SKM-1 (cell line): ENCODE results near the gene DHX15.
"Not testable (repeated sequence)": the region's sequence is repeated elsewhere in the genome, so short reads cannot be mapped to it uniquely, and the experiment has no call there.

Experiments used
- DNase-seq: peaks from one replicate; lab custom pipeline; 2025; ENCODE audit not compliant: unreplicated experiment; lab: John Stamatoyannopoulos, UW

The DHX15 gene

DNA sequence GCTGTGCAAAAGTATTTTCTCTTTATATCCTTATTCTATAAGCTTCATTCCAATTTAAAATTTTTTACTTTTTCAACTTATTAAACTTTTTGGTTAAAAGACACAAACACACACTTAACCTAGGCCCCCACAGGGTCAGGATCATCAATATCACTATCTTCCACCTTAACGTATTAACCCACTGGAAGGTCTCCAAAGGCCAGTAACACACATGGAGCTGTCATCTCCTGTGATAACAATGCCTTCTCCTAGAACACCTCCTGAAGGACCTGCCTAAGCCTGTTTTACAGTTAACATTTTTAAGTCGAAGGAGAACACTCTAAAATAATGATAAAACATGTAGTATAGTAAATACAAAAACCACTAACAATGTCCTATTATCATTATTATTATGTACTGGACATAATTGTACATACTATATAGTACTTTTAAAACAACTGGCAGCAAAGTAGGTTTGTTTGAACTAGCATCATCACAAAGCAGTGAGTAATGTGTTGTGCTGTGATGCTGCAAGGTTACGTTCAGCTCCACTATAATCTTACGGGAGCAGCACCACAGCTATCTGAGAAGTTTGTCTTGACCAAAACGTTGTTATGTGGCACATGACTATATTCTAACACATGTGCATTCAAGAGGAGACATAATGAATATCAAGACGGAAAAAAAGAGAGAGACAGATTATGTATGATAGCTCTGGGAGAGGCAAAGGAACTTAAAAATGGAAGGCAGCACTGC lies 33.7 kb downstream of the DHX15 start:
- DNase-seq: no peak

DNA sequence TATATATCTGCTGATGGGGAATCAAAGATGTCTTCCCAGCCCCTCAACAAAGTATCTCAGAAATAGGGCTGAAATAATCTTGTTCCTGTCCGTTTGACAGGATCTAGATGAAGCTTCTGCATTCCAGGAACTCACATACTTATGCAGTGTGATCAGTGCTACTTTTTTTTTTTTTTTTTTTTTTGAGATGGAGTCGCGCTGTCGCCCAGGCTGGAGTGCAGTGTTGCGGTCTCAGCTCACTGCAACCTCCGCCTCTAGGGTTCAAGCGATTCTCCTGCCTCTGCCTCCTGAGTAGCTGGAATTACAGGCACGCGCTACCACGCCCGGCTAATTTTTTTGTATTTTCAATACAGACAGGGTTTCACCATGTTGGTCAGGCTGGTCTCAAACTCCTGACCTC lies 36.4 kb downstream of the DHX15 start:
- DNase-seq: no peak

DNA sequence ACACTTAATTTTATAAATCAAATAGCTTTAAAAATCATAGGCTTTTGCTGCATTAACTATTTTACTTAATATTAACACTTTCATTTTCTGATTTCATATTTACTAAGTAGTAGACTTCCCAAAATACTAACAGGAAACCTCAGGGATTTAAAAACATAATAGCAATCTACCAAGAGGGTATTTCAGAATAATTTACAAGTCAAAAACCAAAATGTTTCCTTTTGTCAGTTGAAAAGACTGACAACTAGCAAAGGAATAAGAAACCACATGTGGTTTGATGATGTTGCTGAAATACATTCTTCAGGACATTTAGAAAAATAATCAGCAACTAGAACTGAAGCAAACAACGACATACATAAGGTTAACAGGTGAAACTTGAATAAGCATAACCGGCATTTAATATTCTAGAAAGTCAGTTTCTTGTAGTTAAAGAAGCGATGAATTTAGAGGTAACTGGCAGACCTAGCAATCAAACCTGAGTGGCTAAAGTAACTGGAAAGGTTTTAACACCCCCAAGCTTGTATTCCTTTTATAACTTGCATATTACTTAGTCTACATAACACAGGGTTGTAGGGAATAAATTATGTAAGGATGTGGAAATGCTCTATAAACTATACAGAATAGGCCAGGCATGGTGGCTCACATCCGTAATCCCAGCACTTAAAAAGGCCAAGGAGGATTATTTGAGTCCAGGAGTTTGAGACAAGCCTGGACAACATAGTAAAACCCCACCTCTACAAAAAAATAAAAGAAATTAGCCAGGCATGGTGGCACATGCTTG lies 40.0 kb downstream of the DHX15 start:
- no peak for DNase-seq

DNA sequence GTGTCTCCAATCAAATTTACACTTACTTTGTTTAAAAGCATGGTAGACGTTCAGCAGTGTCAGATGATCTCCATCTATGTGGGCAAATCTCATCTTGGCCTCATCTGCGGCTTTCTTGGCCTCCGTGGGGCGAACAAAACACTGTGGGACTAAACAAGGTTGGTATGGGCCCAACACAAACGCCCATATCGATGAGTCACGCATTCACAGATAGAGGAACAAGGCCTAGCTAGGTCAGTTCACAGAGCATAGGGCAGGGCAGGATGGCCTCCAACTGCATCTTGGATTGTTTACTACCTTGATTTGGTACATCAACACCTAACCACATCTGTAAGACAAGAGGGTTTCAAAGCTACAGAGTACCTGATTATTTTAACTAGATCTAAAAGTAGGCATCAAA lies 47.3 kb downstream of the DHX15 start:
- DNase-seq: no peak

DNA sequence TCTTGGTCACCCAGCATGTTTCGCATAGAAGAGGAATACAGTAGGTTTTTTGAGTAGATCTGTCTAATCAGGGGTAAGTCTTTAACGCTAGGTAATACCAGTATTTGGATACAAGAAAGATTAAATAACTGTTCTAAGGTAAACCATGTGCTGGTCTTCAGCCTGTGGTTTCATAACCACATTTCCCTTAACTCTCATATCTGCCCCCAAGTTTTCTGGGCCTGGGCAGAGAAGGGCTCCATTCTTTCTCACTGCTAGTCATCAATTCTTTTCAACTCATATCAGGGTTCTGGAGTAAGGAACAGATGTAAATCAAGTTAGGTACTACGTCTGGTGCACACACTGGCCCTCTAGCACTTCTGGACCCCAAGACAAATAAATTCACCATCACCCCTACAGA lies 49.0 kb downstream of the DHX15 start:
- no peak for DNase-seq

DNA sequence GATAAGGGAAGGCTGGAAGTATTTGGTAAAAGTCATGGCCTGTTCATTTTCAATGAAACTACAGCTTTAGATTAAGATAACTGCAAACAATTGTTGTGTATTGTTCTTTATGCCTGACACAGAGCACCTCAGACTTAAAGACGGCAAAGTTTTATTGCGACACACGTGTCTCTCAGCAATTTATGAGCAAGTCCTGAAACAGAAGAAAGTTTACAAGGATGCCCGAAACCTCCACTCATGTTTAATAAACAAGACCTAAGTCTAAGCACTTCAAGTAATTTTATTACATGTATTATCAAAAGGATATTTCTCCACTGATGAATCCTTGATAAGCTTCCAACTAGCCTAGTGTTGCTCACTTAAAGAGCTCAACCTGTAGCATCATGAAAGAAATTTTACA lies 51.0 kb downstream of the DHX15 start:
- DNase-seq: no peak

DNA sequence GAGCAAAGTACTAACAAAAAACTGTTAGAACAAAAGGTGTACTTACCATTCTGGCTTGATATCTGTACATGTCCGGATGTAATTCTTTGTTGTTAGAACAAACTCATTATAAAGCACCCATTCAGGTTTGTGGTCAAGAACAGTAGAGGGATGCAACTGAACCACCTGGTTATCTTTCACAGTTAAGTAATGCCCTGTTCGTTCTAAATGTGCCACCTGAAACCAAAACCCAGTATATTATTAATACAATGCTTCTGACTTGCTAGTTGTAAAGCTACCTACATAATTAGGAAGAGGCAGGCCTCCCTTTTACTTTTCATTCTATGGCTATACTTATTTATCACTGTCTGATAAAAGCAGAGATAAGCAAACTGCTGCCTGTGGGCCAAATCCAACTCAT lies 54.8 kb downstream of the DHX15 start:
- DNase-seq: no peak

DNA sequence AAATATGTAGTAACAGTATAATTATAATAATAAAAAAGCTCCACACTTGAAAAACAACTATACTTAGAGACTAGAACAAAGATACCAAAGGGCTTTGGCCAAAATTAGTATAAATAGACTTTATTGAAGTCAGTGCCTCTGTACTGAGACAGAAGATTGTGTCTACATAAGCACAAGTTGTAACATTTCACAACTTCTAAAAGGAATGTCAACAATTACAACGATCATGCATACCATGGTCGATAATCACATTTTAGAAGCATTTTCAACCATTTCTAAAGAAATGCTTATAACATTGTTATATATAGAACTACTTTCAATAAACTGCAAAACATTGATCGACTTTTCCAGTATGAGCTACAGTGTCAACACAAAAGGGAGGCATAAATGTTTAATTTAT lies 57.0 kb downstream of the DHX15 start:
- no peak for DNase-seq

DNA sequence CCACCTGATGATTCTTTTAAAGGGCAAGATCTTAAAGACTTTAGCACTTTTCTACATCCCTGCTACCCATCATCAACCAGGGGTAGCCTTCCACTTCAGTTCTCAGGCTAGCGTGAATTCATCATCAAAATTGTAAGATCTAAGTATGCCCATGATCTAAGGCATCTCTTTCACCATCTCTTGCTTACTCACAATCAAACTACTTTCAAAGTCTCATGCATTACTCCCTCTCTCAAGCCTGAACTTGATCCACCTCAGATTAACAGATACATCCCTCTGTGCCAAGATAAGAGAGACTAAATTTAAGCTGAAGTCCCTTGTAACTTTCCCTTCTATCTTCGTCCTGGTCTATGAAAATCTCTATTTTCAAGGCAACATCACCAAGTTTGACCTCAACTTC lies 62.8 kb downstream of the DHX15 start:
- no peak for DNase-seq

DNA sequence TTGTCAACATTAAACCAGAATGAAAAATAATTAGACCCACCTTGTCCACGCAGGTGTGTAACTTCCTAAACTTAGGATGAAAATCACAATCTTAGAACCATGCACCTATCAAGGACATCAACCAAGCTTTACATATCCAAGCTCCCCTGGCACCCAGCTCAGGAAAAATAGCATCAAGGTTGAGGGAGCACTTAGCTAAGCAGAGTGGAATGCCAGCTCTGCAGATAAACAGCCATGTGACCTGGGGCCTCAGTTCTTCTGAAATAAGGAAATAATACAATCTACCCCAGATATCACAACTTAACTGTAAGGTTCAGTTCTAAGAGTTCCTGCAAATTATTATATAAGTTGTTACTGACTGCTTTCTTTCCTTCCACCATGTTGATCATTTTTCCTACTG lies 64.7 kb downstream of the DHX15 start:
- DNase-seq: no peak

DNA sequence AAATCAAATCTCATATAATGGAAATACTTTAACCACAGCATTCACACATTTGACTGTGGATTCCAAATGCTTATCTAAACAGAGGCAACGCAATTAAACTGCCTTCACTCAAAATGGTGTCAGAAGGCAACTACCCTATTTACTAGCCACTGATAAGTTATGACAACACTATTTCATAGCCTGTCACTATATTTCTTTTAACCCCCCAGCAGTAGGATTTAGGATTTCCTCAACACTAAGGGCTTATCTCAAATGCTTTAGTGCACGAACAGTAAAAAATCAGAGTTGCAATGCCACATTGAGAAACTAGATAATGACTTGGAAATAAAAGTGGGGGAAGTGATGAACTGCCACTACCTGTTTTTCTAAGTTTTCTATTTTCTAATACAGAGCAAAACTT lies 66.7 kb downstream of the DHX15 start:
- no peak for DNase-seq

DNA sequence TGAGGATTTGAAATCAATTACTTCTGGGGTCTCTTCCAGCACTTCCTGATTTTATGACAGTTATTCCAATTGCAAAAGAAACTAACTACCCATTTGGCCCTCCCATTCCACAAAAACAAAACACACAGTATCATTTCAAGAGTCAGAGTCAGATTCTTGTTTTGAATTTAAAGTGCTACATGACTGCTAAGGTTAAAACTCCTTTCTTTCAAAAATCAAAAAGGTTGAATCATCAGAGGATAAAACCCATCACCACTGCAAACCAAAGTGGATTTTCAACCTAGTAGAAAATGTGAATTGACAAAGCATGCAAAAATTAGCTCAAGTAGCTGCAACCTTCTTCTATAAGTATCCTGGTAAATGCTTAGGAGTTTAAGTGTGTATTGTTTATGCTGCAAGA lies 67.4 kb downstream of the DHX15 start:
- DNase-seq: no peak

DNA sequence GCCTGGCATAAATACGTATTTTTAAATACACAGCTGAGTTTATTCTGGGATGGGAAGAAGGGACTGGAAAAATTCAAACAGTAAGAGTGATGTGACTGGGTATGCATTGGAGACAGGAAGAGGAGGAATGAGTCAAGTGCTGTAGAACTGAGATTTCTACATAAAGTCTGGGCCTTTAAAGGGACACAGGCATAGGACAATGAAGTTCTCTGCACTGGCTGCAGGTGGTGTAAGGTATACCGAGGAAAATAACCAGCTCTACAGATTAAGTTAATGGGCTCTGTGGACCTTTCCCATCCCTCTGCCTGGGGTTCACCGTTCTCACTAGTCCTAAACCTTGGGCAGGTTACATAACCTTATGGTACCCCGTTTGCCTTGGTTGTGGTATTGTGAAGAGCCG lies 68.7 kb downstream of the DHX15 start:
- no peak for DNase-seq

DNA sequence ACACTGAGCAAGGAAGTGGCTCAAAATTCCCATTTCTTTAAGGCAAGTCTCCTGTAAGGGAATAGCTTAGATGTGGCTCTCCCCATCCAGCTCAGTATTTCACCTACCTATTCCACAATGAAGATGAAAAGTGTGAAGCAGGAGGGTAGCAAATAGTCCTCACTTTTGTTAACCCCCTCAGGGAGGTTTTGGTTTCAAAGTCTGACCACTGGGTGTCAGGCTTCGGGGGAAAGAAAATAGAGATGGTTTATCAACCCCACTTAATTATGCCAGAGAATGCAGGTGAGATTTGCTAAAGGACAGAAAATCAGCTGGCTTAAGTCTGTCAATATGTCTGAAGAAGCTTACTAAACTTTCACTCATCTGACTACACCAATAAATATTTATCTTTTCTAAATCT lies 69.5 kb downstream of the DHX15 start:
- no peak for DNase-seq

DNA sequence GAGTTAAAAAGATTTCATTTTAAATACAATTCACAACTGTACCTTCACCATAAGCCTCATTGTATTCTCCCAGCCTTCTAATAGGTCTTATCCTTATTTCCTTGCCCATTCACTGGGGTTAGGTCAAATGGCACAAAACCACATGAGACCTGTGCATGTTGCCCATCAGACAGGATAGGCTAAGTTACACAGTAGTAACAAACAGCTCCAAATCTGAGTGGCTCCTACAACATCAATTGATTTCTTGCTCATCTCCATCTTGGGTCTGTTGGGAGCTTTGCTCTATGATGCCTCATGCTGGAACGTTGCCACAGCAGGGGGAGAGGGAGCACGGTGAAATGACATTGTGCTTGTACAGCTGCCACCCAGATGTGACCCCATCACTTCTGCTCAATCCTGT lies 70.6 kb downstream of the DHX15 start:
- DNase-seq: no peak

DNA sequence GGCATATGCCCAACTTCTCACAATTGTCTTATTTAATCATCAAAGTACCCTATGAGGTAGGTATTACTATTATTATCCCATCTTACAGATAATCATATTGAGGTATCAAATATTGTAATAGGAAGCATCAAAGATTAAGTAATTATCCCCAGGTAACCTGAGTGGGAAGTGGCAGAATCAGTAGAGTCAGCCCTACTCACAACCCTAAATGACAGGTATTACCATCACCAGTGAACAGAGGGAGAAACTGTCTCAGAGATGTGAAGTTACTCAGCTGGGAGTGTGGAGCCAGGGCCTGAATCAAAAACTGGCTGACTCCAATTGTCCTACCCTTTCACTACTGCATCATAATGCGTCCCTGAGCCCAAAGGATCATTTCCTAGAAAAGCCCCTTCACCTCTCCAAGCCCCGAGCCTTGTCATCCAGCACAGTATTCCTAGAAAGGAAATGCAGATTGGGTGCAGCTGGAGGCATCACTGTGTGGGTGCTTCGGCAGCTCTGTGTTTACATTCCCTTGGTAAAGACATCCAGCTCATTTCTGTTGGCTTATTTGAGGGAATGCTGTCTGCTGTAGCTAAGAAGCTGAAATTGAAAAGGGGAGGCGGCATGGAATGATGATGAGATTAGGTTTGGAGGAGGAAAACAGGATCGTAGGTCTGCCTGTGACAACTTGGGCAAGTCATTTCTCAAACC lies 72.8 kb downstream of the DHX15 start:
- DNase-seq: no peak

DNA sequence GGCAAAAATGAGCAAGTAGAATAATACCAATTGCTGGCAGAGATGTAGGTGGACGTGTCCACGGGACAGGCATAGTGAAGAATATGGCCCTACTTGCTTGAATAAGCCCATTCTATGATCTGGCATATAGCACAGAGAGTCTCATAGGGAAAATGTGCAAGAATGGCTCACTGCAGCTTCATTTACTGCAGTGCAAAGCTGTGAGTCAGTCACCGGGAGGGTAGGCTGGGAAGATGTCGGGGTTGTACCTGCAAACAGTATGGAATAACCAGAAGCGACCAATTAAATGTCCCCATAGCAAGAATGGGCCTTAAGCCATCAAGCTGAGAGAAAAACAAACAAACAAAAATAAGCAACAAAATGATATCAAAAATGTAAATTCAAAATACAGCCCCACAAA lies 74.3 kb downstream of the DHX15 start:
- DNase-seq: no peak

DNA sequence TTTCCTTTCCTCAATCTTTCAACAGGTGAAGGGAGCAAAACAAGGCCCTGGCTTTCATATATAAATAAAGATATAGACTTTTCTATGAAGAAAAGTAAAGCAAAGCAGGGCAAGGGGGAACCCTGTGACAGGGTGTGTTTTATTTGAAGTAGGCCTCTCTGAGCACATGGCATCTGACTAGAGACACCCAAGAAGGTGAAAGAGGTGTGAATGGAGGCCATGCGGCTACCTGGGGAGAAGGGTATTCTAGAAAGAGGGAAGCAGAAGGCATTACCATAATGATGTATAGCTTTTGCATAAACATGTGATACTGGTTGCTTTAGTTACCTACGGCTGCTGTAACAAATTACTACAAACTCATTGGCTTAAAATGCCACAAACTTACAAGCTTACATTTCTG lies 75.8 kb downstream of the DHX15 start:
- DNase-seq: no peak

DNA sequence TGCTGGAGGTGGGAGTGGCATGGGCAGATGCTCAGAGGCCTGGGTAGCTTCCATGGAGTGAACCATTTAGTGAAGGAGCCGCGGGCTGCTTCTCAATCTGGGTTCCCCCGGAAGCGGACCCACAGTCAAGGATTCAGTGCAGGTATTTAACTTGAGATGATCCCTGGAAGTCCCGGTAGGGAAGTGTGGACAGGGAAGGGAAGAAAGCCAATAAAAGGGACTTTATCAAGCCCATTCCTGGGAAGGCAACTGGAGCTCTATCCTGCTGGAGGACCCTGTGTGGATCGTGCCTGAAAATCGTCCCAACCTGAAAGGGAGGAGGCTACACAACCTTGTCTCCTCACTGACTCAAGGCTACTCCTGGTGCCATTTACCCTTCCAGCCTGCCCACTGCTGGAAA lies 76.9 kb downstream of the DHX15 start:
- no peak for DNase-seq

DNA sequence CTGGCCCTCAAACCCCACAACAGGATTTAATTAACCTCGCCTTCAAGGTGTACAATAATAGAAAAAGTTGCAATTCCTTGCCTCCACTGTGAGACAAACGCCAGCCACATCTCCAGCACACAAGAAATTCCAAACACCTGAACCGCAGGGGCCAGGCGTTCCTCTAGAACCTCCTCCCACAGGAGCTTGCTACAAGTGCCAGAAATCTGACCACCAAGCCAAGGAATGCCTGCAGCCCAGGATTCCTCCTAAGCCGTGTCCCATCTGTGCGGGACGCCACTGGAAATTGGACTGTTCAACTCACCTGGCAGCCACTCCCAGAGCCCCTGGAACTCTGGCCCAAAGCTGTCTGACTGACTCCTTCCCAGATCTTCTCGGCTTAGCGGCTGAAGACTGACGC lies 81.3 kb downstream of the DHX15 start:
- DNase-seq: not testable (repeated sequence)

DNA sequence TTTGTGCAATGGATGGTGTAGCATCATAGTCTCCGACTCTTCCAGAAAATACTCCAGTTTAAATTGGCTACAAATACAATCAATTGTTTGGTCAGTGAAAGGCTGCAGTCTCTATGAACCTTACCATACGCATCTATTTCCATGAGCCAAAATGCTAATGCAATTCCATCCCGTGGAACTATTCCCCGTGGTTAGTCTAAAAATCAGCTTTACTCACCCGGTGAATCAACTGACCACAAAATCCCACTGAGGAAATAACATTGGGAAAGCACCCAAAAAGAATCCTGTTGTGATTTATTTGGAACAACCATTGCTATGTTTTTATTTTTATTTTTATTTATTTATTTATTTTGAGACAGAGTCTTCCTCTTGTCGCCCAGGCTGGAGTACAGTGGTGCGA lies 87.1 kb downstream of the DHX15 start:
- no peak for DNase-seq

DNA sequence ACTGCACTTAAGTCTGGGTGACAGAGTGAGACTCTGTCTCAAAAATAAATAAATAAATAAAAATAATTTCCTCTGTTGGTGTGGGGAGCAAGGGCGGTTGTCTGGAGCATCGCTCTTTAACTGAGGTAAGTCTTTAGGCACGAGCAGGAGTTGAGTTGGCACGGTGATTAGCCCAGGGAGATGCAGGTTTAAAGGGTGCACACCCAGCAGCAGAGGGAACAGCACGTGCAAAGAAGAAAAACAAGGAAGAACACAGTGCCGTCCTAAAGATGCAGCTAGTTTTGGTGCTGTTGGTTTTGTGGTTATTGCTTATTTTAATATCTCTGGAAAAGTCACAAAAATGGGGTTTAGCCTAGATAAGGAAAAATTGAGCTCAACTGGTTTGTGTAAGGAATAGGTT lies 87.8 kb downstream of the DHX15 start:
- no peak for DNase-seq
